ENCODE measurements around the gene PRPF40B.
"Not testable (repeated sequence)": the region's sequence is repeated elsewhere in the genome, so short reads cannot be mapped to it uniquely, and the experiment has no call there.

The PRPF40B gene

GRCh38 chr12:49609875-49610154 lies 13.5 kb upstream of the PRPF40B start:
- no peak for FAIRE-seq

- not testable (repeated sequence) for FAIRE-seq
Measured at GRCh38 chr12:49610785-49611184, 12.6 kb upstream of the PRPF40B start.

- no peak for FAIRE-seq
Measured at GRCh38 chr12:49612210-49612609, 11.2 kb upstream of the PRPF40B start.

DNA sequence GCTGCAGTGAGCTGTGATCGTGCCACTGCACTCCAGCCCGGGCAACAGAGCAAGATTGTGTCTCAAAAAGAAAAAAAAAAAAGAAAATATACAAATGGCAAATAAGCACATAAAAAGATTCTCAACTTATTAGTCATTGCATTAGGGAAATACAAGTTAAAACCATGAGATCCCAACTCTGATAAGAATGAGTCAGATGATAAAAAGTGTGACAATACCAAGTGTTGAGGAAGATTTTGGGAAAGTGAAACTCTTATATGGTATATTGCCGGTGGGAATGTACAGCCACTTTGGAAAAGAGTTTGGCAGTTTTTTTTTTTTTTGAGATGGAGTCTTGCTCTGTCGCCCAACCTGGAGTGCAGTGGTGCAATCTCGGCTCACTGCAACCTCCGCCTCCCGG lies 7.6 kb upstream of the PRPF40B start:
- FAIRE-seq: no peak

DNA sequence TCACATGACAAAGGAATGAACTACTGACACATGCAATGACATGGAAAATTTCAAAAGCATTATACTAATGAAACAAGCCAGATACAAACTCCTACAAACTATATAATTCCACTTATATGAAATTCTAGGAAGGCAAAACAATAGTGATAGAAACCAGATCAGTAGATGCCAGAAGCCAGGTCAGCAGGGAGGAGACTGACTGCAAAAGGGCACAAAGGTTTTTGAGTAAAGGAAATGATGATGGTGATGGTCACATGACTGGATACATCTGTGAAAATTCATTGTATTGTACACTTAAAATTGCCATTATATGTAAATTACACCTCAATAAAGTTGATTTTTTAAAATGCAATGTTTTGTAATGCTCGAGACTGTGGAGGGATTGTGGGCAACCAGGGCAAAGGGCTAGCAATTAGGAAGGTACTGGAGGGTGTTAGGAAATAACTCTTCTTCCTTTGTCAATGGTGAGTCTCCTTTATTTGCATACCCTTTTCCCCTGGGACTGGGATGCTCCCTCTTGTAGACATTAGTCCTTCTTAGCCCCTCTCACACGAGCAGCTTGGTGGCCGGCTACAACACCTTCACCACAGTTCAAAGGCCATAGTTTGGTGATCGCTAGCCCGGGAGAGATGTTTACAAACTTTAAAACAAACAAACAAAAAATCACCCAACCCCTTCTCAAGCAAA lies 6.7 kb upstream of the PRPF40B start:
- FAIRE-seq: no peak

DNA sequence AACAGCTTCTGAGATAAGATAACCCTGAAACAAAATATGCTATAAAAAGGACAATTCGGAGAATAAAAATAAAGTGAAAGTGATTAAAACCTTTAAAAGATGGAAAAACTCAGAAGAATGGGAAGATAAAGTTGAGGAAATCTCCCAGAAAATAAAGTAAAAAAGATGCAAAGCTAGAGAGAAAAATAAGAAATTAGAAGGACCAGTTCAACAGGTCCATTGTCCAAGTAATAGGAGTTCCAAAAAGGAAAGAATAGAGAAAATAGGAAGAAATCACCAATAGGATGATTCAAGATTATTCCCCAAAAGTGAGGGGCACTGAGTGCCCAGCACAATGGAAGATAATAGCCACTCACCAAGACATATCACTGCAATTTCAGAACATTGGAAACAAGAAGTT lies 4.8 kb upstream of the PRPF40B start:
- FAIRE-seq: no peak

DNA sequence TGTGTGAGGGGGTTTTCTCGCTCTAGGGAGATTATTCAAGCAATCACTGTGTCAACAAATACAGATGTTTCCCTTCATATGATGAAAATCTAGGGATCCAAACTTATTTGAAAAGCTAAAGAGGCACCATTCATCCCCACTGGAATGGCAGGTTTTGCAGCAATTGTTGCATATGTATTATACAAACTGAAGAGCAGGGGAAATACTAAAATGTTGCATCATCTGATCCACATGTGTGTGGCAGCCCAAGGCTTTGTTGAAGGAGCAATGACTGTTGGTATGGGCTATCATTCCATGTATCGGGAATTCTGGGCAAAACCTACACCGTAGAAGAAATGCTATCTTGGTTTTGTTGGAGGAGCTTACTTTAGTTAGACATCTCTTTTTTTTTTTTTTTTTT lies 4.1 kb upstream of the PRPF40B start:
- no peak for FAIRE-seq

DNA sequence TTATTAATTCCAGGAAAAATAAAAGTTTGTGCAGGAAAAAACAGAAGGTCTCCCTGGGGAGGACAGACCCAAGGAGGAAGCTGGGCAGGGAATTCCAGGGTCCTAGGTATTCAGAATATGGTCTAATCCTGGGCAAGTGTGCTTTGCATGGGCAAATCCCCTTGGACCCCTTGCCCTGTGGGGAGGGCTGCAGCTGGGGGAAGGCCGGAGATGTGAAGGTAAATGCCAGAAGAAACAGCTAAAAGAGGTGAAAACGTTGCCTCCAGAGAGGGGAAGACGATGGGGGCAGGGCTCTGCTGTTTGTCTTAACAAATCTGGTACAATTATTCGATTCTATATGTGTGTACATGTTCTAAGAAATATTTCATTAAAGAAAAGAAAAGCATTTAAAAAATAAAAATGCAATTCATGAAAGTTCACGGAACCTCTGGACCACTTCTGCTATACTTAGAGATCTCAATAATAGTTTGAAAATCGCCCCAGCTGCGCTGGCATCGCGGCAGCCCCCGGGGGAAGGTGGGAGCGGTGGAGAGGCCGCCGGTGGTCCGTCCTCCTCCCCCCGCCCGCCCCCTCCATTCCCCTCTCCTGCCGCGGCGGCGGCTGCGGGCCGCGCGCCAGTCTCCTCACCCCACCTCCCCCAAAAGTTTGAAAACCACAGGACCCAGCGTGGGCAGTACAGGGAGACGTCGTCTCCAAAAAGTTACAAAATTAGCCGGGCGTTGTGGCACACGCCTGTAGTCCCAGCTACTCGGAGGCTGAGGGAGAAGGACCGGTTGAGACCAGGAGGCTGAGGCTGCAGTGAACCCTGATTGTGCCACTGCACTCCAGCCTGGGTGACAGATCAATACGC lies 1.5 kb upstream of the PRPF40B start:
- no peak for FAIRE-seq

DNA sequence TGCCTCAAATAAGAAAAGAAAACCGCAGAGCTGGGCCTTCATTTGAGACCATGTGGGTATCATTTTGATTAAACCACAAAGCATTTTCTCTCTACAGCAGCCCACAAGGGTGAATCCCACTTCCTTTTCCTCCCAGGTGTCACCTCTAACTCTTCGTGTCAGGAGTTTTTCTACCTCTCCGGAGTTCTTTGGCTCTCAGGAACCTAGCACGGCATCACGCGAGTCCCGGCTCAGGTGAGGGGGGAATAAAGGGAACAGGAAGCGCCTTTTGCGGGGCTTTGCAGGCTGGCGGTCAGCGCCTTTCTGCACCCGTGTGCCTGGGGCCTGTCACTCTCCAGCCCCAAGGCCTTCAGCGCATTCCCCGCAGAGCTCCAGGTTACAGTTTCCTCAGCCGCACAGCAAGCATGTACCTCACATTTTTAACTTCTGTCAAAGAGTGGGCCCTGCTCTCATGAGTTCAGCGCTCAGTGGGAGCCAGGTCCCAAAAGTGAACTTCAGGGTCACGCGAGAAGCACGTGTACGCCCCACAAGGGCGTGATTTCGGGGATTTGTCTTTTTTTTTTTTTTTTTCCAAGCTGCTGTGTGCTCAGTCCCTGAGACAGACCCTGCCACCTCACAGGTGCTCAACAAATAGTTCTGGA lies 740 bp upstream of the PRPF40B start:
- no peak for FAIRE-seq

GRCh38 chr12:49624921-49625577 lies 1.7 kb downstream of the PRPF40B start:
- no peak for FAIRE-seq

DNA sequence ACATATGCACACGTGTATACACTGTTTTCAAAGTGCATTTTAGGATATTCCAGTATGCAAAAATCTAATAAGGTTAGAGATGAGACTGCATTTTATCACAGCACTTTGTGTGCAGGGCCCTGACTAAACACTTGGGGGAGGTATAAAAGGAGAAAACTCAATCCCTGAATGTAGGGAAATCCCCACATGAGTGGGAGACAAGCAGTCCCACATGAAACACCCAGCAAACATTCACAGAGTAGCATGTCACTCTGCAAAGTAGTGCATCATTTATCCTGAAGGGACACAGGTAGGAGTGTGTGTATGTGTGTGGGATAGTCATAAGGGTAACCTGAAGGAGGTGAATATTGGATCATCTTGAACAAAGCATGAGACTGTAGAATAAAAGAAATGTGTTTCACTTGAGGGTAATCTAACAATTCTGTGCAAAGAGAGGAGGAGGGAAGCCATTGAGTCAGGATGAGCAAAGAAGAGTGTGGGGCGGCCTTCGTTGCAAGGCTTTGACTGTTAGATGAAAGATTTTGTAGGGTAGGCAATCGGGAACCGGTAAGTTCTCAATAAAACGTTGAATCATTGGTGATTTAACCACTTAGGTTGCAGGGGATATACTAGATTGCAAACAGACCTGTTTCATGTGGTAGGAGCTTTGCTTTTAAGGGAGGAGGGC lies 2.9 kb downstream of the PRPF40B start:
- FAIRE-seq: no peak

- no peak for FAIRE-seq
Measured at GRCh38 chr12:49626836-49627235, 3.5 kb downstream of the PRPF40B start.

DNA sequence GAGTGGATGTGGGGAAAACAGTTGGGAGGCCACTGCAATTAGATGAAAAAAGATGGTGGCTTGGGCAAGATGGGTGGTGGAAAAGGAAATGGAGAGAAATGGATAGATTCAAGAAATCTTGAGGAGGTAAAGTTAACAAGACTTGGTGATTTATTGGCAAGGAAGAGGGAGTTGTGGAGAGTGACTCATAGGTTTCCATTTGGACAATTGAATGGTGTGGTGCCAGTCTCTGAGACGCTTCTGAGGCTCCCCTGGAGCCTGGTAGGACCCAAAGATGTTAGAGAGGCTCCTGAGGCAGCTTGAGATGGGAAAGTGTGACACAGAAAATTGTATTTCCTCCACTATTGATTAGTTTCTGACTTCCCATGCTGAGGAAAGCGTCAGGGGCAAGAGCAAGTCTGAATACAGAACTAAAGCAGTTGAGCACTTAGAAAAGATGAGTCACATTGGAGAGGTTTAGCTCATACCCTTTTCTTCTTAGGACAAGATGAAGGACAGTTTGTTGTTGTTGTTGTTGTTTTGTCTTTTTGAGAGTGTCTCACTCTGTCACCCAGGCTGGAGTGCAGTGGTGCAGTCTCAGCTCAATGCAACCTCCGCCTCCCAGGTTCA lies 4.5 kb downstream of the PRPF40B start:
- FAIRE-seq: no peak

GRCh38 chr12:49631336-49631907 lies 8.1 kb downstream of the PRPF40B start:
- FAIRE-seq: no peak

GRCh38 chr12:49632401-49632800 lies 9.0 kb downstream of the PRPF40B start:
- no peak for FAIRE-seq

DNA sequence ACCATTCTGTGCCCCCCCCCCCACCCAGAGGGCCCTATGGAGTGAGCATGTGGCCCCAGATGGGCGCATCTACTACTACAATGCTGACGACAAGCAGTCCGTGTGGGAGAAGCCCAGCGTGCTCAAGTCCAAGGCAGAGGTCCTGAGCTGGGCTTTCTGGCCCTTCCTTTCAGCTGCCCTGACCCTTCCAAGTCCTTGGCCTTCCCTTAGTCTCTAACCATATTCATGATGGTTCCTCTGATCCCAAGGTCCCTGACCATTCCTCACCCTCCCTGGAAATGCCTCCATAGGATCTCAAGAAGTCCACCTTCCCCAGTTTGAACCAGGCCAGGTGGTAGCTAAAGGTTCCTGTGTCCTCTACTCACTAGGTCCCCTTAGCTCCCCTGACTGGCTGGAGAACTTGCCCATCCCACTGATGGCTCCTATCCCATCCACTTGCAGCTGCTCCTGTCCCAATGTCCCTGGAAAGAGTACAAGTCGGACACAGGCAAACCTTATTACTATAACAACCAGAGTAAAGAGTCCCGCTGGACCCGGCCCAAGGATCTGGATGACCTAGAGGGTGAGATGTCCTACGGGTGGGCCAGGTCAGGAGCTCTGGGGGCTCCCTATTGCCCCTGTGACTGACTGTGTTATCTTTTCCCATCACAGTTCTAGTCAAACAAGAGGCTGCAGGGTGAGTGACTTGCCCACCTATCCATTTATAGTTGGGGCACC lies 9.8 kb downstream of the PRPF40B start:
- FAIRE-seq: no peak

DNA sequence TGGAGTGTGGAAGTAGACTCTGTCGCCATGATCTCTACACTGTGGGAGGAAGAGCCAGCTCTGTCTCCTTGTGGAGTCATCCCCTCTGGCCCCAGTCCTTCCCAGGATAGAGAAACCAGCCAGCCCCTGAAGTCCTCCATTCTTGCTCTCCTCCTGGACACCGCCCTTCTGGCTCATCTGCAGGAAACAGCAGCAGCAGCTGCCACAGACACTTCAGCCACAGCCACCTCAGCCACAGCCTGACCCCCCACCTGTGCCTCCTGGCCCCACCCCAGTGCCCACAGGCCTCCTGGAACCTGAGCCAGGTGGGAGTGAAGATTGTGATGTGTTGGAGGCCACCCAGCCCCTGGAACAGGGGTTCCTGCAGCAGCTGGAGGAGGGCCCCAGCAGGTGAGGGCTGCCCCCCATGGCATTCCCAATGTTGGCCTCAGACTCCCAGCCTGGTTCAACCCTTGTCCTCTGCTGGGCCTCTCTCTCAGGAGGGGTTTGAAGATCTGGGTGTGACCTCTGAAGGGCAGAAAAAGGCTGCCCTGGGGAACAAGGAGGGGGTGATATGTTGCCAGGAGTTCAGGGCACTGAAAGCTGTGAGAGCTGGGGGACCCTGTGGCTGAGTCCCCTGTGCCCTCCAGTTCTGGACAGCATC lies 10.5 kb downstream of the PRPF40B start:
- FAIRE-seq: no peak

- no peak for FAIRE-seq
Measured at GRCh38 chr12:49635036-49635435, 11.7 kb downstream of the PRPF40B start.

DNA sequence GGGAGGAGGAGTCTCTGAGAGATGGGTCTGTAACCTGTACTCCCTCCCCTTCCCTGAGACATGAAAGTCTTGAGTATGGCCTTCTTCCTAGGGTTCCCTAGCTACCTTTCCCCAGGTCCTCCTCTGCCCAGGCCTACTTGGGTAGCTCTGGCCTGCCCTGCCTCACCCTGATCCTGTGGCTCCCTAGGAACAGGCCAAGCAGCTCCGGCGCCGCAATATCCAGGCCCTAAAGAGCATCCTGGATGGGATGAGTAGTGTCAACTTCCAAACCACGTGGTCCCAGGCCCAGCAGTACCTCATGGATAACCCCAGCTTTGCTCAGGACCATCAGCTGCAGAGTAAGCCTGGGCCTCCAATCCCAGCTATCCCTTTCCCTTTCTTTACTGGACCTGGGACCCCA lies 12.3 kb downstream of the PRPF40B start:
- FAIRE-seq: no peak

DNA sequence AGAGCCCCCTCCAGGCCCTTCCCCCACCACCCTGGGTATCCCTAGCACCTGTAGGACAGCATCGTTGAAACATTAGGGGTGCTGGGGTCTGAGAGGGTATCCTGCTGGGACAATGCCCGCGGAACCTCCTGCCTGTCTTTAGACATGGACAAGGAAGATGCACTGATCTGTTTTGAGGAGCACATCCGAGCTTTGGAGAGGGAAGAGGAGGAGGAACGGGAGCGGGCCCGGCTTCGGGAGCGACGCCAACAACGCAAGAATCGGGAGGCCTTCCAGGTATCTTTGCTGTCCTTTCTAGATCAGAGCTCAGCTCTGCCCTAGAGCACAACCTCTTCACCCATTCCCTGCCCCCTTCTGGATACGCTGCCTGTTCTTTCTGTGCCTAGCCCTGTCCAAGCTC lies 13.2 kb downstream of the PRPF40B start:
- no peak for FAIRE-seq

Measured in A204.1 (cell line).